GM12874 (cell line): ENCODE results near the gene CES4A.

ENCODE experiments used
- TF ChIP-seq, protein P1 (sequence below): IDR thresholded peaks from 2 replicates; pipeline ENCODE4 v1.5.1; 2011; ENCODE audit warnings: low read depth, mild to moderate bottlenecking, control low read depth, low read length, moderate library complexity; ENCODE audit not compliant: insufficient read depth

CES4A gene

DNA sequence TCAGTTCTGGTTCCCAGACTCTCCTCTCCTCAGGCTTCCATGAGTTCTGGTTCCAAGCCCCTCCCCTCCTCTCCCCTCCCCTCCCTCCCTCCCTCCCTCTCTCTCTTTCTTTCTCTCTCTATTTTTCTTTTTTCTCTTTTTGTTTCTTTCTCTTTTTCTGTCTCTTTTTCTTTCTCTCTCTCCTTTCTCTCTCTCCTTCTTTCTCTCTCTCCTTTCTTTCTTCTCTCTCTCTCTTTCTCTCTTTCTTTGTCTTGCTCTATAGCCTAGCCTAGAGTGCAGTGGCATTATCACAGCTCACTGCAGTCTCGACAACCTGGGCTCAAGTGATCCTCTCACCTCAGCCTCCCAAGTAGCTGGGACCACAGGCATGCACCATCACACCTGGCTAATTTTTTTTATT lies 28.1 kb upstream of the CES4A start:
- TF ChIP-seq, protein P1, sequence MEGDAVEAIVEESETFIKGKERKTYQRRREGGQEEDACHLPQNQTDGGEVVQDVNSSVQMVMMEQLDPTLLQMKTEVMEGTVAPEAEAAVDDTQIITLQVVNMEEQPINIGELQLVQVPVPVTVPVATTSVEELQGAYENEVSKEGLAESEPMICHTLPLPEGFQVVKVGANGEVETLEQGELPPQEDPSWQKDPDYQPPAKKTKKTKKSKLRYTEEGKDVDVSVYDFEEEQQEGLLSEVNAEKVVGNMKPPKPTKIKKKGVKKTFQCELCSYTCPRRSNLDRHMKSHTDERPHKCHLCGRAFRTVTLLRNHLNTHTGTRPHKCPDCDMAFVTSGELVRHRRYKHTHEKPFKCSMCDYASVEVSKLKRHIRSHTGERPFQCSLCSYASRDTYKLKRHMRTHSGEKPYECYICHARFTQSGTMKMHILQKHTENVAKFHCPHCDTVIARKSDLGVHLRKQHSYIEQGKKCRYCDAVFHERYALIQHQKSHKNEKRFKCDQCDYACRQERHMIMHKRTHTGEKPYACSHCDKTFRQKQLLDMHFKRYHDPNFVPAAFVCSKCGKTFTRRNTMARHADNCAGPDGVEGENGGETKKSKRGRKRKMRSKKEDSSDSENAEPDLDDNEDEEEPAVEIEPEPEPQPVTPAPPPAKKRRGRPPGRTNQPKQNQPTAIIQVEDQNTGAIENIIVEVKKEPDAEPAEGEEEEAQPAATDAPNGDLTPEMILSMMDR = no peak

DNA sequence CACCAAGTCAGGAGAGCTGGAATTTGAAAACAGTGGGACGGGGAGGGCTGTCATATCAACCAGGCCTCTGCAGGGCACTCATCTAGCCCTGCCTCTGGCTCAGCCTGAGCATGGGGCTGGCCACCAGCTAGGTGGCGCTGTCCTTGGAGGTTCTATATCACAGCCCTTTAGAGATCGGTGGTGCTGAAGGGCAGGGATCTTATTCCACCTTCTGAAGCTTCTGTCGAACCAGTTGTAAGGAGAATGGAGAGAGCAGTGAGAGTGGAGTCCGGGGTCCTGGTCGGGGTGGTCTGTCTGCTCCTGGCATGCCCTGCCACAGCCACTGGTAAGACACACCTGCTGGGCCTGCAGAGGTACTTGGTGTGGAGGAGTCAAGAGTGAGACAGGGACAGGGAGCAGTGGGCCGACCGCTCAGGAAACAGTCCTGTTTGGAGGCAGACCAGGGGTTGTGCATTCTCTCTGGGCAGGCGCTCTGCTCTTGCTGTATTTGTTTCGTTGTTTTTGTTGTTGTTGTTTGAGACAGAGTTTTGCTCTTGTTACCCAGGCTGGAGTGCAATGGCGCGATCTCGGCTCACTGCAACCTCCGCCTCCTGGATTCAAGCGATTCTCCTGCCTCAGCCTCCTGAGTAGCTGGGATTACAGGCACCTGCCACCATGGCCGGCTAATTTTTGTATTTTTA lies 27.2 kb upstream of the CES4A start, which contains the start of gene CES3:
Gene CES3, plus strand, starts transcription at position 202 of the 680 bp plus-strand sequence. Its CDS starts 42 bp downstream, at position 244.
- TF ChIP-seq, protein P1 = peak; percentile 92

DNA sequence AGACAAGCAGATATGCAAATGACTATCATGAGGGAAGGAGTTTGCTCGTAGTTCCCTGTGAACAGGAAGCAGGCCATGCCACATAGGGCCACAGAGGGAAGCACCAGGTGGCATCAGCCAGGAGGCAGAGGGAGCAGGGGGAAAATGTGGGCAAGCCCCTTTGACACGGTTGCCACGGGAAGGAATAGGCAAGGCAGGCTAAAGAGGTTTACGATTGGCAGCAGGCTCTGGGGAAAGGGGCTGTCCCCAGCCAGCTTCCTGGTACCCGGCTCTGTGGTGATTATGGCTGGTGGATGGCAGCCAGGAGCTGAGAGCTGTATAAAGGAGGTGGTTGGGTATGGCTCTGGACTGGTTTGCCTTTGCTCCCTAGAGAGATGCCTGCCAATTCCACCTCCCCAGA lies 26.5 kb upstream of the CES4A start:
- TF ChIP-seq, protein P1 = no peak

DNA sequence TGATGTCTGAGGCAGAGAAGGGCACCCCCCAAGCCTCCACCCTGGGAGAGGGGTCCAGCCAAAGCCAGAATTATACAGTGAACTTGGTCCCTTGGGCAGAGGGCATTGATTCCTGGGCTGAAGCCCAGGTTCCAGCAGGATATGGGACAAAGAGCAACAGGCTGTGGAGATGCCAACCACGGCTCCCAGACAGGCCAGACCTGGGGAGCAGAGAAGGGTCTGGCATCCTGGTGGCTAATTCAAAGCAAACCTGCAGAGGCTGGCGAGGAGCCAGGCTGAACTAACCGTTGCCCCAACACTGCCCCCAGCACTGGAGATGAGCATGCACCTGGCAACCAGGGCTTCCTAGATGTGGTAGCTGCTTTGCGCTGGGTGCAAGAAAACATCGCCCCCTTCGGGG lies 24.3 kb upstream of the CES4A start:
- TF ChIP-seq, protein P1 = no peak

DNA sequence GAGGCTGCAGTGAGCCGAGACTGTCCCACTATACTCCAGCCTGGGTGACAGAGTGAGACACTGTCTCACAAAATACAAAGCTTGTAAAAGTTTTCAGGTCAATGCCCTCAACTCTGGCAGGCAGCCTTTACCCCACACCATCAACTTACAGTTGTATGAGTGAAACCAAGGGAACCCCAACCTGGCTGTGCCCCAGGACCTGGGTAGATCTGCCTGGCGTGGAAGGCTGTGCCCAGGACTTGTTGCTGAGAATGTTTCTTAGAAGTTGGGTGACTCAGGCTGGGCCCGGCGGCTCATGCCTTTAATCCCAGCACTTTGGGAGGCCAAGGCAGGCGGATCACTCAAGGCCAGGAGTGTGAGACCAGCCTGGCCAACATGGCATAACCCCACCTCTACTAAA lies 19.5 kb upstream of the CES4A start:
- TF ChIP-seq, protein P1 = no peak

DNA sequence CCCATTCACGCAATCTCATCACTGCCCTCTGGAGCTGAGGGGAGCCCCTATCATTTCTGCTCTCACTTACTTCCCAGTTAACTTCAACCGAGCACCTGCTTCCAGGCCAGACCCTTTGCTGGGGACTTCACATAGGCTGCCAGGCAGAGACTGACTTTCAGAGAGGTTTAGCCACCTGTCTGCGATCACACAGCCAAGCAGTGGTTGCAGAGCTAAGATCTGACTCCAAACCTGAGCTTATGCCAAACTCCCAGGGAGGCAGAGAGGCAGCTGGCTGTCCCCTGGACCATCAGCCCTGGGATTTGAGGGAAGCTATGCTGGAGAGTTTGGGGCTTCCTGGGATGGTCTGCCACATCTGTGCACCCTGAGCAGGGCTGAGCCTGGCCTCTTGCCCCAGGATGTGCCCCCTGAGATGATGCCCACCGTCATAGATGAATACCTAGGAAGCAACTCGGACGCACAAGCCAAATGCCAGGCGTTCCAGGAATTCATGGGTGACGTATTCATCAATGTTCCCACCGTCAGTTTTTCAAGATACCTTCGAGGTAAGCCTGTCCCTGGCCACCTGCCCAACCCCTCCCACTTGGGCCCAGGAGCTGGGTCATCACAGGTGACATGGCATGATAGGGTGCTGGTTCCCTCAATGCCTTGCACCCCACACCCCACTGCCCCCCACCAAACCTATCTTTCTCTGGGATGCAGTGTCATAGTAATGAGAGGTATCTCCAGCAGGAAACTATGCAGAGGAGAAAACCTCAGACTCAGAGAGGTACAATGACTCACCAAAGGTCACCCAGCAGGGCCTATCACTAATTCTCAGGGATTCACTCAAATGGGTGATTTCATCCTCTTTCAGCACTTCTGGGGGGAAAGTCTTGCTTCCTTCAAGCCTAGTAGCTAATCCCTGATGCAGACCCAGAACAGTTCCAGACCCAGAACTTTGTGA lies 17.3 kb upstream of the CES4A start:
- TF ChIP-seq, protein P1 = no peak

DNA sequence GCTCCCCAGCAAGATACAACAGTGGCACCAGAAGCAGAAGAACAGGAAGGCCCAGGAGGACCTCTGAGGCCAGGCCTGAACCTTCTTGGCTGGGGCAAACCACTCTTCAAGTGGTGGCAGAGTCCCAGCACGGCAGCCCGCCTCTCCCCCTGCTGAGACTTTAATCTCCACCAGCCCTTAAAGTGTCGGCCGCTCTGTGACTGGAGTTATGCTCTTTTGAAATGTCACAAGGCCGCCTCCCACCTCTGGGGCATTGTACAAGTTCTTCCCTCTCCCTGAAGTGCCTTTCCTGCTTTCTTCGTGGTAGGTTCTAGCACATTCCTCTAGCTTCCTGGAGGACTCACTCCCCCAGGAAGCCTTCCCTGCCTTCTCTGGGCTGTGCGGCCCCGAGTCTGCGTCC lies 15.4 kb upstream of the CES4A start:
- TF ChIP-seq, protein P1 = no peak
